ENCODE results near the gene PDIA3. TPM values are rescaled to one million over a fixed set of nuclear protein-coding genes. Genes with fewer than 3 reads are reported as not detected.
"Not testable (repeated sequence)": the region's sequence is repeated elsewhere in the genome, so short reads cannot be mapped to it uniquely, and the experiment has no call there.

PDIA3 gene
- polyA plus RNA-seq, 1 donor = 165 TPM

DNA sequence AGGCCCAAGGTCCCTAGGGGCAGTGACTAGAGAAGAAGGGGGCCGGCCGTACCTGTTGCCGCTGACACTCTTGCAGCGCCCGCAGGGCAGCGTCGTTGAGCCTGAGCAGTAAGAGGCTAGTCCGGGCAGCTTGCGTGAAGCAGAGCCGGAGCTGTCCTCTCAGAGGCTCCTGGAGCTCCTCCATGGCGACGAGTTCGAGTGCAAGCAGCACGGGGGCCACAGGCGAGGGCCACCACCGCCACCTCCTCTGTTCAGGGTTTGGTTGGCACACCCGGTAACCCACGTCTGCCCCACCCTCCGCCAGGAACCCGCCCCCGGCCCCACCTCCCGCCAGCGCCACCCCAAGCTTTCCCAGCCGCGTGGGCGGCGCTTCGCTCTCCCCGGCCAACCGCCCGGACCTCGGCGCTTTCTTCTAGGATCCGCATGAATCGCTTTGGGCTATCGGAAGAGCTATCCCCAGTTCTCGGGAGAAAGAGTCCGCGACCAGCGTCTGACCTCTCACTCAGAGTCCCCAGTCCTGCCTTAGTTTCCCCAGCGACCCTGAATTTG is 30.6 kb downstream of the PDIA3 start, which contains the start of gene ELL3:
Gene ELL3 (minus strand): TSS at position 249 of the 549 bp plus-strand sequence. CDS start 65 bp downstream, at position 184.
- no peak for DNase-seq (ENCODE audit: low read depth)

DNA sequence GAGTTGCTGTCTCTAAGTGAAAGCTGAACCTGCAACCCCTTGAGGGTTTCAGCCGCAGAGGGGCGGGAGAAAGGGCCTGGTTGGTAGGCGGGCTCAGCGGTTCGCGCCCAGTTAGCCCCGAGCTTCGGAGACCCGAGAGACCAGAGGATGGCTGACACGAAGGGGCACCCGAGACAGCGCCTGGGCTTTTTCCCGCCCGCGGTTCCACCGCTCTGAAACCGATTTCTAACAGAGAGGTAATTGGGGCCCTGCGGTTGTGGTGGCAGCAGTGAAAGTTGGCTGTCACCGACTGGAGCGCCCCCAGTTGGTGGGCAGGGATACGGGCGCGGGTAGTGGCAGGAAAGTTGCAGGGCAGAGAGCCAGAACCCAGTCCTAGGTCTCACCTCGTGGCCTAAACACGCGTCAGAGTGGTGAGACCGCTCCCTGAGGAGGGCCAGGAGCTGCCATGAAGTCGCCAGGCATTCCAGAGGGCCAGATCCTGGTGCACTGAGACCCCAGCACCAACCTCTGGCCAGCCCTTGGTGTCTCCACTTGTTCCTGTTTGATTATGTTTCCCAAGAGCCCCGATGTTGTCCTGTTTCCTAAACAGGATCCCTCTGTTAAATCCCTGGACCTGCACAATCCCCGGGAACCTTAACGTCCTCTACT is 31.2 kb downstream of the PDIA3 start:
- DNase-seq (ENCODE audit: low read depth) = no peak

DNA sequence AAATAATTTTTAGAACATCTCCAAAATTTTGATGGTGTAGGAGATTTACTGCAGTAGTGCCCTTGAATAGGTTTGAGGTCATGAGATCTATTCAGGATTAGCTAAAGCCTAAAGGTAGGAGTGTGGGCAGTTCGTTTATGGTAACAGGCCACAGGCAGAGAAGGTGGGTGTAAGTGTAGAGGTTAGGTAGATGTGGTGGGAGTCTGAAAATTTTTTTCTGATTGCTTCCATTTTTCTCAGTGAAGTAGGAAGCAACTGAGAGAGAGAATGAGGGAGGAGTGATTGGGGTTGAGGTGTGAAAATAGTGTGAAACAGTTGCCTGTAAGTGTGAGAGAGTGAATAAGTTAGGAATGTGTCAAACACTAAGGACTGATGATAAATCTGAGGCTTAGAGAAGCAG is 32.8 kb downstream of the PDIA3 start:
- DNase-seq (ENCODE audit: low read depth) = no peak

DNA sequence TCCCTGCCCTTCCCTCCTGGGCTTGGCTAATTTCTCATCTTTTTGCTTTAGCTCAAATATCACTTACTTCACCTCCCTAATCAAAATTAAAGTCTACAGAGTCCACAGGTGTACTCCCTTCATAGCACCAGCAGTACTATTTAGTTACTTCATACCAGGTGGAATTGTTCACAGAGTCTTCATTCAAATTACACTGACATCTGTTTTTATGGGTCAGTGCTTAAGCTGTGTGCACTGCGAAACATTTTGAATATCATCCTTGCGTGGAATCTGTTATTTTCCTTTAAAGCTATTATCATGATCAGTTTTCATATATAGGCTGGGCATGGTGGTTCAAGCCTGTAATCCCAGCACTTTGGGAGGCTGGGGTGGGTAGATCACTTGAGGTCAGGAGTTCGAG is 43.2 kb downstream of the PDIA3 start:
- DNase-seq (ENCODE audit: low read depth) = no peak

DNA sequence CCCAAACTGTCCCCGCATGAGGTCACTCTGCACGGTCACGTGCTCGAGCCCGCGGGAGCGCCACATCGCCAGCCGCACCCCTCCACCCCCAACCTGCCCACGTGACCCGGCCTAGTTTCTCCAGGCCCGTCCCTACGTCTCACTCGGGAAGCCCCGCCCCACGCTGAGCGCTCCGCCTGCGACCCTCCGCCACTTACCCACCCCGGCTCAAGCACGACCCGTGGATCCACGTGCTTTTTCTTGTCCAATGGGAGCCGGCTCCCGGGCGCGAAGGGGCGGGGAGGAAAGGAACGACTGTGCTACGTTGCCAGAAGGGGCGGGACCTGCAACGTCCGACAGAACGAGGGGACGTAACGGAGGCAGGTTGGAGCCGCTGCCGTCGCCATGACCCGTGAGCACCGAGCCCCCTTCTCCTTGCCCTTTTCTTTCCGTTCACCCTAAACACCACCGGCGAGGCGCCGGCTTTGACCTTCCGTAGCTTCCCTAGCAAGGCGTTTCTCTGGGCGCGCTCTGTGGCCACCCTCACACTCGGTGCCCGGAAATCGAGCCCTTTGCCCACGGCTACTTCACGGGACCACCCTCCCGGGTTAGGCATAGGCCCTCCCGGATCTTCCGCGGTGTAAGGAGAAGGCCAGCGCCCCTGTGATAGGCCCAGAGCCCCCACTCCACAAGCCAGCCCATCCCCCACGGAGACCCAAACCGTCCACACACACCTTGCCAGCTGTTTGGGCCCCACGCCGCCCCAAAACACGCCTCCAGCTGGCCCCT is 45.9 kb downstream of the PDIA3 start, which contains the start of gene SERF2:
Gene SERF2 (plus strand): TSS at position 328 of the 768 bp plus-strand sequence. CDS start 57 bp downstream, at position 385.
- peak; percentile 94 for DNase-seq (ENCODE audit: low read depth)

DNA sequence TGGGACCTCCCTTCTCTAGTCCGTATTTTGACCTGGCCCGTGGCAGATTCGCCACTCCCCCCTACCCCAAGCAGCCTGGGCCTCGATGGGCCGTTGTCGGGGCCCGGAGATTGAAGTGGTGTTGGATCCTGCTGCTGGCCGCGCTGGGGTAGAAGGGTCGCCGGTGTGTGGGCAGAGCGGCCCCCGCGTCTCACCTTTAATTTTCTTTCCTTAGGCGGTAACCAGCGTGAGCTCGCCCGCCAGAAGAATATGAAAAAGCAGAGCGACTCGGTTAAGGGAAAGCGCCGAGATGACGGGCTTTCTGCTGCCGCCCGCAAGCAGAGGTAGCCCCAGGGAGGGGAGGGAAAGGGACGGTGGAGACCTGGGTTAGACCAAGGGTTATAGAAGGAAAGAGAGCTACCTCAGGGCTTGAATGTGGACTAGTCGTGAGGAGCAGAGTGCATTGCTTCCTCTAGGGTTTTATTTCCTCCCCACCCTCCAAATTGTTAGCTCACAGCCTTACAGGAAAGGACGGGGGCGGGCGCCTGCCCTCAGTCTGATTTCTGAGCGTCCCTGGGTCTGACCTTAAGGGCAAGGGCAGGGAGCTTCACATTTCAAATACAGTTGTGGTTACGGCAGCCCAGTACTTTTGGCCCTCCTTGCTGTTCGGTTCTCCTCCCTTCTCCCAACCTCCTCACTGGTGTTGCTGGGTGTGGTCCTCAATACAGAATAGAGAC is 46.7 kb downstream of the PDIA3 start:
- no peak for DNase-seq (ENCODE audit: low read depth)

DNA sequence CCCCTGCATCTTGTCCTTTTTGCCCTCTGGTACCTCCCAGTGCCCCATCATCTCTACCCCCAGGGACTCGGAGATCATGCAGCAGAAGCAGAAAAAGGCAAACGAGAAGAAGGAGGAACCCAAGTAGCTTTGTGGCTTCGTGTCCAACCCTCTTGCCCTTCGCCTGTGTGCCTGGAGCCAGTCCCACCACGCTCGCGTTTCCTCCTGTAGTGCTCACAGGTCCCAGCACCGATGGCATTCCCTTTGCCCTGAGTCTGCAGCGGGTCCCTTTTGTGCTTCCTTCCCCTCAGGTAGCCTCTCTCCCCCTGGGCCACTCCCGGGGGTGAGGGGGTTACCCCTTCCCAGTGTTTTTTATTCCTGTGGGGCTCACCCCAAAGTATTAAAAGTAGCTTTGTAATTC is 47.4 kb downstream of the PDIA3 start:
- DNase-seq (ENCODE audit: low read depth) = no peak

DNA sequence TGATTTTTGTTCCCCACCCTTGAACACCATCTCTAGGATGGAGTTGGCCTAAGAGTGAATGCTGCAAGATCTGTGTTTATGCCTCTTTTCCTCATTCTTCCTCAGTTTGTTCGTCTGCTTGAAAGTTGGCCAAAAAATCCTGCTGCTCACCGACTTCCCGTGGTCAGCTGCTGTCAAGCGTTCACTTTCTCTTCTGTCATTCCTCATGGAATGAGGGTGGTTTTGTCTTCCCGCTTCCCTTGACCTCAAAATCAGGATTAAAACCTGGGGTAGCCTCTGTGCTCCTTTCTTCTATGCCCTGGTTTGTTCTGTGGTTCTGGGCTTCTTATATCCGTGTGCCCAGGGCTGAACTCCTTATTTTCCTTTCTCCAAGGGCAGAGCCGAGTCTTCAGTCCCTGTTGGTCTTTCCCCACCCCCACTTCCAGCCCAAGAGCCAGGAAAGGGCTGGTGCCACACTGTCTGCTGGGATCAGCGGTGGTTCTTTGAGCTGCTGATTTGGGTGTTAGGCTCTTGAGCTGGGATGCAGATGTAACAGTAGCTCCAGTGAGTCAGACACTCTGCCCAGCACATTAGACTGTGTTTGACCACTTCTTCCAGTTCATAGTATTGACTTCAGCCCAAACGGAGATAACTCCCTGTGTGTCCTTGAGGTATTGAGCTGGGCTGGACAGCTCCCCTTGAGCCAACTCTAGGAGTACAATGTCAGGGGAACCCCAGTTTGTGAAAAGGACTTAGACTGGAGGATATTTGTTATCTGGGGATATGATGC is 48.2 kb downstream of the PDIA3 start:
- DNase-seq (ENCODE audit: low read depth) = no peak

DNA sequence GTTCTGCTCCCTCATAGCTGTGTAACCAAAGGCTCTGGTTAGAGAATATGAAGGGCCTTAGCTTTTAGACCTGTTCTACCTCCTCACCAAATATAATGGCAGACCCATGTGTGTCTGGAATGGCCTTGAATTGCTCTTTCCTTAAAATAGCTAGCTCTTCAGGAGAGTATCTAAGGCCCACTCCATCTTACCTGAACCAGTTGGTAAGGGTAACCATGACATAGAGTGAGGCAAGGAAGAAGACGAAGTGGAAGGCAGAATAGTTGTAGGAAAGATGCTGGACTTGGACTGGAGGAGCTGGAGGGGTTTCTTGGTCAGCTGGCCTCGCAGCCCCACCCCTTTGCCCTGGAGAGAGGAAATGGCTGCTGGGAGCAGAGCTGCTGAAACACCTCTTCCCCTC is 49.0 kb downstream of the PDIA3 start:
- no peak for DNase-seq (ENCODE audit: low read depth)

DNA sequence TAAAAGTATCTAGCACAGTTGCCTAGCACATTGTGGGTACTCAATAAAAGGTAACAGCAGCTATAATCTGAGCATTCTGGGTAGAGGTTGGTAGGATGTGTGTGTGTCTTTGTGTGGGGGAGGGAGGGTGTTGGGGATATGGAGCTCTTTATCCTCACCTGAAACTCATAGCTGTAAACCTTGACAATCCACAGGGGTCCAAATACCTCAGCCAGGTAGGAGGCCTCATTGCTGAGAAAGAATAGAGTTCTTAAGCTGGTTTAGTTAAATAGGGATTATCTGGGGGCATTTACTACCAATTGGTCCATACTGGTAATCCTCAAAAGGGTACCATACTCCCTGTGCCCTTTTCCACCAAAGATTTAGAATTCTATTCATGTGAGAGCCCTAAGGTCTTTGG is 49.8 kb downstream of the PDIA3 start:
- DNase-seq (ENCODE audit: low read depth) = no peak

DNA sequence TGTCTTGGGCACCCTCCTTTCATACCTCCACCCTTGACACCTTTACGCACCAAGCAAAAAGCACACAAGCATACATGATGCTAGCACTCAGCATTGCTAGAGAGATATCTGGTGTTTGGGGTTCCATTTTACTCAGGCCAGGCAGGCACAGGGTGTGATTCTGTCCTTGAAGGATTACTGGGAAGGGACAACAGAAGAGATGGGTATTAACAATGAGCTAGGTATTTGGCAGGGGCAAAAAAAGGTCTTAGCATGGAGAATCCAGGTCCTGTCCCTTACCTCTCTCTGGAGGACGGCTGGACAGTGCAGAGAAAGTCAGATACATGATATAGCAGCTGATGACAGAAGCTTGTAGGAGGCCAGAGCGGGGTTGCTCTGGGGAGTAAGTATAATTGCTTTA is 50.3 kb downstream of the PDIA3 start:
- no peak for DNase-seq (ENCODE audit: low read depth)

DNA sequence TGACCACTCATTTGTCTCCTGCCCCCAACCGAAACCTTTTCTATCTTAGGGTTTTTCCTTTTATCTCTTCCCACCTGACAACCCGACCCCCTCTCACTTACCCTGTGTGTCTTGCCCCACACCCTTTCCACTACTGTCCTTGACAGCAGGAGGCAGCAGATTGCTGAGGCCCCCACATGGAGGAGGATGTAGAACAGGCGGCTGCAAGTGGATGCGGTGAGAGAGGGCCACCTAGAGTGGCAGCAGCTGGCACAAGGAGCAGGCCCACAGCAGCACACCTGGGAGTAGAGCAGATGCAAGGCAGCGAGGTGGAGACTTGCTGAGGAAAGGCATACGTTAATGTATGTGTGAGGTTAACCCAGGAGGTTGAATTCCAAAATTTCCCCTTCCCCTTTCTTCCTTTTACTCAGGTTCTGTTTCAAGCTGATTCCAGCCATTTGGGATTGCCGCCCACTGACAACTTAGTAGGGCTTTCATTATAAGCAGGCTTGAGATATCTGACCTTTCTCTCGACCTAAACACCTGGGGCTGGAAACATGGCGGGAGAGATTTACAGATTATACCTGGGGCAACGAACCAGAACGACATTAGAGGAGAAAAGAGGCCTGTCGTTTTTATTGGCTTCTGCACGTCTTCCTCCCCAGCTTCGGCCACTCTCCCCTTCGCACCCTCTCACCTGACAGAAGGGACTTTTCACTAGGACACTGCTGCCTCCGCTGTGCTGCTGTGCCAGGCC is 53.1 kb downstream of the PDIA3 start:
- no peak for DNase-seq (ENCODE audit: low read depth)

DNA sequence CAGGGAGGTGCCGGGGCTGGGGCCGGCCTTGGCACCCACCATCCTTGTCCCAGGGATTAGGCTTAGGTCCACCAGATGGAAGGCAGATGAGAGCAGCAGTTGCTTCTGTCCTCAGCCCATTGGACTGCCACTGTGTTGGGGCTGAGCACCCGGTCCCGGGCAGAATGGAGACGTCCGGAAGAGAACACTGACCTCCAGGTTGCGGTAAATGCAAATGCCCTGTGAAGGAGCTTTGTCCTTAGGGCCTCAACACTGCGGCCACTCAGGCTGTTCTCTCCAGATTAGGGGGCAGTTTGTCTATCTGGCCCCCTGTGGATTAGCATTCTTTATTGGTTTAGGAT is 53.7 kb downstream of the PDIA3 start, which contains the start of gene SERINC4:
Gene SERINC4 (minus strand): TSS at position 276 of the 341 bp plus-strand sequence. CDS start 234 bp downstream, at position 42.
- DNase-seq (ENCODE audit: low read depth) = no peak

DNA sequence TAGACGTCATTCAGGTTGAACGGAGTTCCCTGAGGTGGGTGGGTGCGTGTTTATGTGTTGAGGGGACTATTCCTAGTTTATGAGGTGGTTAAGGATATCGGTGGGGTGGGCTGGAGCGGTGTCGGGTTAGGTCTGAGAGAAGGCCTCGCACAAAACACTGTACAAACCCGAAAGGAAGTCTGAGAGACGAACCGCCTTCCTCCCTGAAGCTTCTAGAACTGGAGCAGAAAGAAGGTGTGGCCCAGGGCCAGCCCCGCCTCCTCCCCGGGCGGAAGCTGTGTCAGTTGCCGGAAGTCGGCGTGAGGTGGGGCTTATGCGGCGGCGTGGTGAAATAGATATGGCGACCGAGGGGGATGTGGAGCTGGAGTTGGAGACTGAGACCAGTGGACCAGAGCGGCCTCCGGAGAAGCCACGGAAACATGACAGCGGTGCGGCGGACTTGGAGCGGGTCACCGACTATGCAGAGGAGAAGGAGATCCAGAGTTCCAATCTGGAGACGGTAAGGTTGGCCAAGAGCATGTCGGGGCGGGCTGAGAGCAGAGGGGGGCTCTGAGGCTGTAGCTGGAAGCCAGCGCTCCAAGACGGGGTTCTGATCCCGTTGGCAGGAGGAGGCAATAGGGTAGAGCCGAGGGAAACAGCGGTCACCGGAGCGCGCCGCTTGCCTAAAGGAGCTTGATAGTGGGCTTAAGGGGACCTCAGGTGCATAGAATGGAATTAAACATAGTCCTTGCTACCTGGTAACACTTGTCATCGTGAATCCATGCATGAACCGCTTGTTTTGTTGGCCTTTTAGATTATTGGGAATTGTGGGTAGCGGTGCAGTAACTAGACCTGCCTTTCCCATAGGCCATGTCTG is 54.3 kb downstream of the PDIA3 start, which contains the start of gene HYPK:
Gene HYPK (plus strand): TSS at position 314 of the 856 bp plus-strand sequence. CDS start 24 bp downstream, at position 338.
- DNase-seq (ENCODE audit: low read depth) = peak; percentile 81

DNA sequence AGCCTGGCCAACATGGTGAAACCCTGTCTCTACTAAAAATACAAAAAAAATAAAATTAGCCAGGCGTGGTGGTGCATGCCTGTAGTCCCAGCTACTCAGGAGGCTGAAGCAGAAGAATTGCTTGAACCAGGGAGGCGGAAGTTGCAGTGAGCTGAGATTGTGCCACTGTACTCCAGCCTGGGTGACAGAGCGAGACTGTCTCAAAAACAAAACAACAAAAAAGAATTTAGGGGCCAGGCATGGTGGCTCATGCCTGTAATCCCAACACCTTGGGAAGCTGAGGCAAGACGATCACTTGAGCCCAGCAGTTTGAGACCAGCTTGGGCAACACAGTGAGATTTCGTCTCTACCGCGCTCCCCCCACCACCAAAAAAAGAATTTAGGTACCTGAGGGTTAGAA is 56.4 kb downstream of the PDIA3 start:
- not testable (repeated sequence) for DNase-seq (ENCODE audit: low read depth)

DNA sequence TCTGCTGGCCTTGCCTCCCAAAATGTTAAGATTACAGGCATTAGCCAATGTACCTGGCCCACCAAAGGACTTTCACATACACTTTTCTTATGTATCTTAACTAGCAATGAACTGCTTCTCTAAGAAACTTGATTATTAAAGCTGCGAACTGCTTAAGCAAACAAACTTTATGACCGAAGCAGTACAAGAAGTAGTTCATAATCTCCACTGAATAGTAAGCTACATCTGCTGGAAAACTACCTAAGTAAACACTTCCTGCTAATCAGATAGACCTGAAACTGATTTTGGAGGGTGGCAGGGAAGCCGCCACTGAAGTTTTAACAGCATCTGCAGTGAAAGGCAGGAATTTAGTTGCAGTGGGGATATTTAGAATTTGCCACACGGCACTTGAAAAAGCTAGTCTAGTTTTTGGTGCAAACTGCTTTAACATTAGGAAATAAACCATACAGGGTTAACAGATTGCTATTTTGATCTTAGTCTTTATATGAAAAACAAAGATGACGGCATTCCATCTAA is 62.3 kb downstream of the PDIA3 start:
- no peak for DNase-seq (ENCODE audit: low read depth)

DNA sequence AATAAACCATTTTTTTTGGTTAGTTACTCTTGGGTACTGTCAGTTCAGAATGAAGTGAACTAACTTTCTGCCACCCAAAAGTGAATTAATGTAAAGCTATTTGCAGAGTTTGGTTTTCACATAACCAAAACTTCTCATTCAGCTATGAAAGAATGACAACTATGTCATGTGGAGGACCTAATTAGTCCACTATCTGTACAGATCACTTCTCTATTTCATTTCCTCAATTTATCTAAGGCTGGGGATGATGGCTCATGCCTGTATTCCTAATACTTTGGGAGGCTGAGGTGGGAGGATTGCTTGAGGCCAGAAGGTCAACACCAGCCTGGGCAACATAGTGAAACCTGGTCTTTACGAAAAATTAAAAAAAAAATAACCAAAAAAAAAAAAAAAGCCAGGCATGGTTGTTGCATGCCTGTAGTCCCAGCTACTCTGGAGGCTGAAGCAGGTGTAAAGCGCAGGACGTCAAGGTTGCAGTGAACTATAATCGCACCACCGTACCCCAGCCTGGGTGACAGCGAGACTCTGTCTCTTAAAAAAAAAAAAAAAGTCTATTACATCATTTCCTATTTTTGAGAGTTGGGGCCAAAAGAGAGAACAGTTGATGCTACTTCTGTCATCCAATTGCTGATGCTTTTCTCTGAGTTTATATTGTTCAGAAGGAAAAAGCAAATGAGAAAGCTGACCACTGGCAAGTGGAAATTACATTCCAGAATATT is 62.9 kb downstream of the PDIA3 start:
- DNase-seq (ENCODE audit: low read depth) = no peak

DNA sequence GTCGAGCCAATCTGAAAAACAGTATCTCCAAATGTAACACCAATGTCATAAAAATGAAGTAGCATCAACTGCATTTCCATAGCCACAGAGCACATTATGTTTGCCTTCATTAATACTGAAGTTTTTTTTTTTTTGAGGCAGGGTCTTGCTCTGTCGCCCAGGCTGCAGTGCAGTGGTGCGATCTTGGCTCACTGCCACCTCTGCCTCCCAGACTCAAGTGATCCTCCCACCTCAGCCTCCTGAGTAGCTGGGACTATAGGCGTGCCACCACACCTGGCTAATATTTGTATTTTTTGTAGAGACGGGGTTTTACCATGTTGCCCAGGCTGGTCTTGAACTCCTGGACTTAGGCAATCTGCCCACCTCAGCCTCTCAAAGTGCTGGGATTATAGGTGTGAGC is 68.8 kb downstream of the PDIA3 start:
- DNase-seq (ENCODE audit: low read depth) = not testable (repeated sequence)

DNA sequence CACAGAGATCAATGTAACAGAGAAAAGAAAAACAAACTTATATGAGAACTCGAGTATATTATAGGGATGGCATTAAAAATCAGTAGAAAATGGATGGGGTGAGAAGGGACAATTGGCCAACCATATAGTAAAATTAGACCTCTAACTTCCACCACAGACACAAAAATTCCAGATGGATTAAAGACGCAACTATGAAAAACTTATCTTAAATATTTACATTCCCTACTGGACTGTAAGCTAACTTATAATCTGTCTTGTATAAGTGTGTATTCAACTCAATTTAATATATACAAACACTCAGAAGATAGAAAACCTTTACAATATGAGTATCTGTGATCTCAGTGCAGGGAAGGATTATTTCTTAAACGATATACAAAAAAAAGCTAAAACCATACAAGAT is 75.3 kb downstream of the PDIA3 start:
- DNase-seq (ENCODE audit: low read depth) = no peak
